Middle frontal gyrus (tissue), 1 donor: Measurements from ENCODE around the gene CREB1.
"Not testable (repeated sequence)": the region's sequence is repeated elsewhere in the genome, so short reads cannot be mapped to it uniquely, and the experiment has no call there.

ENCODE experiments used
- DNase-seq: peaks from one replicate; pipeline ENCODE4 v3.0.0-alpha.2; 2015; ENCODE audit warnings: low spot score; ENCODE audit errors: extremely low spot score

CREB1 gene

DNA sequence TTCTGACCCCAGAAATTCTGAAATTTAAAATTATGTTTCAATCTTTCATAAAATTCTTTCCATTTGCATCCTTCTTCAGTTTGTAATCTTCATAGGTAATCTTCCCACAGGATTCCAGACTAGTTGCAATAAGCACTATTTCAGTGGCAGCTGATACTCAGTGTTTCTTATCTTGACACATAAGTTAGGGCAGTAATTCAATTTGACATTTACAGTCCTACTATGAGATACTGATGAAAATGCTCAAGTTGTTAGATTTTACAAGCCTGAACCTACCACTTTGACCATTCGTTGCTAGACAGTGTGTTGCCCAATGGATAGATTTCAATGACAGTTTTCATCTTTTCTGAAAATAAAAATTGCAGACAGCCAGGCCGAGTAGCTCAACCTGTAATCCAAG lies 85.1 kb downstream of the CREB1 start:
- no peak for DNase-seq

DNA sequence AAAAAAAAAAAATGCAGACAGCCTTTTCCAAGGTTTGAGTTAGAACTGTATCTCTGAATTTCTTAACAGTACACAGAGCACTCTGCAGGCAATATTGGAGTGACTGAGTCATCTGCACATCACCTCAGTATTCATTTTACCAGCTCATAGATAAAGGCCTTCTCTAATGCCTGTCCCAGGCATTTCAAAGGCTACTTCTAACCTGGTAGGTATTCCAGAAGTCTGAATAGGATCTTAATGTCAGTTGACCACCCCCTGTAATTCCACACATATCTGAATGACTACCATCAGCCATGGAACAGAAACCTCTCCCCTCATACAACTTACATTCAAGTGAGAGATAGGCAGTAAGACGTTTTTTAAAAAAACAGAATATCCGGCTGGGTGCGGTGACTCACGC lies 86.4 kb downstream of the CREB1 start:
- DNase-seq: no peak

DNA sequence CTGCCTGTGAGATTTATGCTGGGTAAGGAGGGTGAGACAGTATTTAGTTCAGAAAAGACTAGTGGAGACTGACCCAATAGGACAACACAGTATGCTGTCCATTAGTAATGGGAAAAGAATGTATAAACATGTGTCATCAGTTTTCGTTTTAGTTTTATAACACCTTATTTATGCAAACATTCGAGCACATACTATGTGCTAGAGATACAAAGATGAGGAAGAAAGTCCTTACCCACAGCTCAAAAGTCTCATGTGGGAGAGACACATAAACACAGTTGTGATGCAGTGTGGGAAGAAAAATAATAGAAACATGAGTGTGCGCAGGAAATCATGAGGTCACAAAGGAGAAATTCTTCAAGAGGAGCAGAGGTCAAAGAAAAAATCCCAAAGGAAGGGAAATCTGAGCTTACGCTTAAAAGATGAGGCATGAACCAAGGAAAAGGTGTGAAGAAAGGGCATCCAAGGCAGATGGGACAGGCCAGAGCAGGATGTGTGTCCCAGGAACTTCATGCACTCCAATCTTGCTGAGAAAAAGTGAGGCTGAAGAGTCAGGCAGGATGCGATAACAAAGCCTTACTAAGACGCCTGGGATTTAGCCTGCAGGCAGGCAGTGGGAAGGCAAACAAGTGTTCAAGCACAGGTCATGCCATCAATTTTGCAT lies 87.4 kb downstream of the CREB1 start:
- no peak for DNase-seq

DNA sequence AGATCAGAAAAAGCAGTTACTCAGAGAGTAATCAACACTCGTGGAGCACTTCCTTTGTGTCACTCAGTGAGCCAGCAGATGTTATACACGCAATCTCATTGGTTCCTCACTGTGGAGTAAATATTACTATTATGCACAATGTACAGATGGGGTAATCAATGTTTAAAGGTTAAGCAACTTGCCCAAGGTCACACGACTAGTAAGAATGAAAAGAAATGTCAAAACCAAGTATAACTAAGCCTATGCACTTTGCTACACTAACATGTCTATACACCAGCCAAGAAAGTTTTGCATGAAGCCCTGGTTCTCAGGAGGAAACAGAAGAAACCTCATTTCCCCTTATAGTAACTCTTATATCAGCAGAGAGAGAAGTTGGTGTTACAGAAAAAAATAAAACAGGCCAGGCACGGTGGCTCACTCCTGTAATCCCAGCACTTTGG lies 90.0 kb downstream of the CREB1 start:
- DNase-seq: no peak

DNA sequence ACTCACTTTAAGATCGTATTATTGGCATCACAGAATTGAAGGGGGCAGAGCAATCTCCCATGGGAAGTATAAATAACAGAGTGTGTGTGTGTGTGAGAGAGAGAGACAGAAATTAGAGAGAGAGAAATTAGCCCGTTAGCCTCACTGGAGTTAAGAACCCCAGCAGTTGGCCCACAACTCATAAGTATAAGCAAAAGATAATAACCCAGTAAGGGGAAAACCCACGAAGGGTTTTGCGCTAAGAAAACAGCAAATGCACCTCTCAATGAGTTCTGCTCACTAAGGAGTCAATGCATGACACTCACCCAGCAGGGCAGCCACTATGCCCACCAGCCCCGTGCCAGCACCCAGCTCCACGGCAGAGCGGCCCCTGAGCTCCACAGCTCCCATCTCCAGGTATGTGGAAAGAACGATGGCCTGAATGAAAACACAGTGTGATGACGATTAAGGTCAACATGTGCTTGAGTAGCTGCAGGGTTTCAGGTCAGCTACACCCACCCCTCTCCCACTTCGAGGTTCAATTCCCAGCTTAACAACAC lies 91.8 kb downstream of the CREB1 start:
- DNase-seq: no peak

DNA sequence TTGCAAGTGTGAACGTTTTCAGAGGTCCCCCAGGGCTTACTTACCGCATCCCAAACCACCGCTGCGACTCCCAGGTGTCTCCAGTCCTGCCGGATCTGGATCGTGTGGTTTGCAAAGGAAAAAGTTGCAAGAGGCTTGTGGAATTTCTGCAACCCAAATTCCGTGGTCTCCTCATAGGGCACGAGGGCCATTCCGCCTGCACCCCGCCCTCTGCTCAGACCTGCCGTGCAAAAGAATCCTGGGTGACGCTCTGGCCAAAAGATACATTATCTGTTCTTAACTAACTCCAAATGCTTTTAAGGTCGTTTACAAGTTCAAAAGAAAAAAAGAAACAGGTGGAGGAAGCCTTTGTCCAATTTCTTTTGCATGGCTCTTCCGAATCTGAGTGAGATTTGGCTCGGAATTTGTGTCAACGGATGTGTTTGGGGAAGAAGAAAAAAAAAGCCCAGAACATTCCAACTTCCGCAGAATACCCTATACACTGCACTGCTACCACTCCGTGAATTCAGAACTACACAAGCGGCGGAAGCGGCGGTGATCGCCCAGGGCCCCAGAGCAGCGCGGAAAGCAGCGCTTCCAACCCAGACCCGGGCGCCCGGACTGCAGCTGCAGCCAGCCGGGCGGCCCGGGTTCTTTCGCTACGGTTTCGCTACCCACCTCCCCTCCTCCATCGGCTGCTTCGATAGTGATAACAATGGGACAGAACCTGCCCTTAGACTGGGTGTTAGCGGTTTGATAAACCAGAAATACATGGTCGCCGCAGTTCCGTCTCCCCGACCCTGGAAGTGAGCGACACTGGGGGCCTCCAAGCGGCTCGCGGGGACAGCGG lies 94.6 kb downstream of the CREB1 start:
- peak; percentile 48 for DNase-seq

DNA sequence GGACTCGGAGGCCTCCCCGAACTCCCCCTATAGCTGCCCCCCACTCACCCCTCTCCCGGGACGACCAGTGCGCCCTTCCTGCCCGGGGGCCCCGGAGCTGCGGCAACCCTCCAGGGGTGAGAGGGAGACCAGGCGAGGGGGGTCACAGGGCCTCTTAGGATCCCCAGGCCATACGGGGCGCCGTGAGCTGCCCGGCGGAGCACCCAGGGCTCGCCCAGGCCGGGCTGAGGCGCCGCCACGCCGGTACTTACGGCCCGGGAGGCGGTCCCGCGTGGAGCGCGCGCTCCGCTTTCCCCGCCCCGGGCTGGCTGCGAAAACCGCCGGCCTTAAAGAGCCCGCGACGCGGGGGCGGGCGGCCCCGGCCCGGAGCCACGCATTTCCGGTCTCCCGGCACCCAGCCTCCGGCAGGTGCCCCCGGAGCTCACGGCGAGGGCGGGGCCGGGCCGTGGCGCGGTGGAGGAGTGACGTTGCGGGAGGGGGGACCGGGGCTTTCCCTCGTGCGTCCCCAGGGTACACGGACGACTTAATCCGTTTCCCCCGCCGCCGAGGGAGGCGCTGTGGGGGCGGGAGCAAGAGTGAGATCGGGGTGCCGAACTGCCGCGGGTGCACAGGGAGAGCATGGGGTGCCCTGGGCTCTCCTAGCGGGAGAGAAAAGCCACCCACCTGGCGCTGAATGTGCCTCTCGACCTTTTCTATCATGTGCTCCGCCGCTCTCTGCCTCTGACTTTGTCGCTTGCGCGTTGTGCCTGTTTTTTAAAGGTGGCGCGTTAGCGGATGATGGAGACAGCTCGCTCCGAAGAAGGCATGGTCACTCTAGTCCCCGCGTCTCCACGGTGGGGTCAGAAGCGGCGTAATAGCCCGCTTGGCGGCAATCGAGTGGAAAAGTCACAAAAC lies 95.5 kb downstream of the CREB1 start, which contains the start of gene METTL21A:
METTL21A (minus strand) TSS at position 381 of the 894 bp plus-strand sequence. CDS start 1,019 bp downstream, outside the sequence.
- DNase-seq: peak; percentile 84

- no peak for DNase-seq
Observed at GRCh38 chr2:207629553-207629952, 99.8 kb downstream of the CREB1 start.

DNA sequence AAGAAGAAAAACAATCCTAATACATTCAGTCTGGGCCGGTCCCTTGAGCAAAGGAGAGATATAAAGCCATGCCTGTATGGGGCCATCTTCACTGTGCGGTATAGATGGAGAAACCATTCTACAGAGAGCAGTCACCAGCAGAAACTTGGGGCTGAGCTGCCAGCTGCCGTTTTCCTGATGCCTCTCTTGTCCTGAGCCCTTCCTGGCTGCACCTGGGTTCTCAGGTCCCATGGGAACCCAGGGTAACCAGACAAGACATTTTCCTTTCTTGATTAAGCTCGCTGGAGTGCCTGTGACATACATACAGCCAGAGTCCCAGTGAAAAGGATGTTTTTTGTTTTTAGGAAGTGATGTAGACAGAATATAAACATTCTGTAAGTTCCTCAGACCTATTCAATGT lies 100.7 kb downstream of the CREB1 start:
- no peak for DNase-seq

DNA sequence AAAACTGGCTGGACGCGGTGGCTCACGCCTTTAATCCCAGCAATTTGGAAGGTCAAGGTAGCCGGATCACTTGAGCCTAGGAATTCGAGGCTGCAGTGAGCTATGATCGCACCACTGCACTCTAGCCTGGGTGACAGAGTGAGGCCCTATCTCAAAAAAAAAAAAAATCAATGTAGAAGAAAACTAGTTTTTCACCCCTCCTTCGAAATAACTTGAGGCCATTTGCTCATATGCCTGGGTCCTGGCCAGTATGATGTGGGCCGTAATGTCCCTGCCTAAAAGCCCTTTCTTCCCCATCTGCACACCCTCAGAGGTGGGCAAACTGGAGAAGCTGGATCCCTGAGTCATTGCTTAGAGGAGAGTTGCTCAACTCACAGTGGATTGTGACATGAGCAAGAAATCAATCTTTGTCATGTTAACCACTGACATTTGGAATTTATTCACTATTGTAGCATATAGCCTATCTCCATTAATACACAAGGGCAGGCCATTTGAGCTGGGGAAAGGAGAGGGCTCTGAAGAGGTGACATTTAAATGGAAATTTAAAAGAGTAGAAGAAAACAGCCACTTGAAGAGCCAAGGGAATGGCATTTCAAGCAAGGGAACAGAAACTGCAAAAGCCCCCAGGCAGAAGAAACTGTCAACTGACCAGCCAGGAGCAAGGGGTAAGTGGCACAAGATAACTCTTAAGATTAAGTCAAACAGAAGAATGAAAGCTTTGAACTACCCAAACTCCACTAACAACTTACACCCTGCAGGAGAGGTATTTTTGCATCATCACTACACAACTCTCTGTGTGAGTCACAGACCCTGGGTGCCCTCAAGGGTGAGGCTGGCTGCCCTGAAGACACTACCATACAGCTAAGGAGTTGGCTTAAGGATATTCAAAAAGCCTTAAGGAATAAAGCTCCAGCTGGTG lies 103.1 kb downstream of the CREB1 start:
- DNase-seq: no peak

DNA sequence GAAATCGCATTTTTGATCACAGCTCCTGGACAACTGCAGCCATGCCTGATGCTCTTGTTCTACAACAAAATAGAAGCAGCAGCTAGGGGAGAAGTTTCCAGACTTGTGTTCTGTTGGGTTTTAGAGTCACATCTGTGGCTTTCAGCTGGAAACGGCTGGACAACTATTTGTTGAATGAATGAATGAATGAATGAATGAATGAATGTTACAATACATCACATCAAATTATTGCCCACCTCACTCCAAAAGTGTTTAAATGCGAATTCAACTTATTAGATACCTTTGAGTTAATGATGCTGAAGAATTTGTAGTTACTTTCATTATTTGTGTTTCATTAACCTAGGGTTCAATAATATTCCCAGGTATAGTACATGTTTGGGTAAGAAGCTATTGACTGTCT lies 103.9 kb downstream of the CREB1 start:
- DNase-seq: no peak

DNA sequence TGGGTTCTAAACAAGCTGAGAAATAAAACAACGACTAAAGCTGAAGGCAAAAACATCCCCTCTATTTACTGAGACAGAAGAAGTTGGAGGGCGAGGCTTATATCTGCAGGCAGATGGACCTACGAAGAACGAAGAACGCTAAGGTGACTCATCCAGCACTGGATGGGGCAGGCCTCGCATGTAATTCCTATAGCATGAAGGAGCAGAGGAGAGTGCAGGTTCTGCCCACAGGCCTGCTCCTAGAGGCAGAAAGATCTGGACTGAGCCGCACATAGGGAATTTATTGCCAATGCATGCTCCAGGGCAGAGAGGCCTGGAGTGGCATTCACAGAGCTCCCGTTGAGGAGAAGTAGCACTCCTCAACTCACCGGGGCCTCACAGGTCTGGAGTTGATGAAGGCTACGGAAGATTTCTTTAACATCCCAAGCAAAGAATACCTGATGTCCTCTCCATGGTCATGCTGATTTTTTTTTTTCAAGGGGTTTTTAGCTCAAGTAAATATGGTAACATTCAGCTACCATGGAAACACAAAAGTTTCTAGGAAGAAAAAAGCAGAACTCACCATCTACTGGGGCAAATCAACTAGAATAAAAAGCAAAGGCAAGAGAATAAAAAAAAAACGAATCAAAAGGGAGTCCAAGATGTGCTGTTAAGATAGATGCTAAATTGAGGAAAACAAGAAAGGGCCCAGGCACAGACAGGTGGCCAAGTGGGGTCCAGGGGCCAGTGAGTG lies 105.9 kb downstream of the CREB1 start:
- DNase-seq: no peak

- not testable (repeated sequence) for DNase-seq
Observed at GRCh38 chr2:207639288-207639687, 109.5 kb downstream of the CREB1 start.

- no peak for DNase-seq
Observed at GRCh38 chr2:207640160-207640559, 110.4 kb downstream of the CREB1 start.

DNA sequence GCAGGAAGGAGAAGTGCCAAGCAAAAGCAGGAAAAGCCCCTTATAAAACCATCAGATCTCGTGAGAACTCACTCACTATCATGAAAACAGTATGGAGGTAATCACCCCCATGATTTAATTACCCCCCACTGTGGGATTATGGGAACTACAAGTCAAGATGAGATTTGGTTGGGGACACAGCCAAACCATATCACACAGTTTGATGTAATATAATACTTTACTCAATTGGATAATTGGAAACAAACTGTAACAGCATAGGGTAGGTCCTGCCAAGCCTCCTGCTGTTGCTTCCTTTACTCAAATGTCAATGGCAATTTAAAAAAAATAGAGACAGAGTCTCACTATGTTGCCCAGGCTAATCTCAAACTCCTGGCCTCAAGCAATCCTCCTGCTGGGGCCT lies 110.9 kb downstream of the CREB1 start:
- no peak for DNase-seq

DNA sequence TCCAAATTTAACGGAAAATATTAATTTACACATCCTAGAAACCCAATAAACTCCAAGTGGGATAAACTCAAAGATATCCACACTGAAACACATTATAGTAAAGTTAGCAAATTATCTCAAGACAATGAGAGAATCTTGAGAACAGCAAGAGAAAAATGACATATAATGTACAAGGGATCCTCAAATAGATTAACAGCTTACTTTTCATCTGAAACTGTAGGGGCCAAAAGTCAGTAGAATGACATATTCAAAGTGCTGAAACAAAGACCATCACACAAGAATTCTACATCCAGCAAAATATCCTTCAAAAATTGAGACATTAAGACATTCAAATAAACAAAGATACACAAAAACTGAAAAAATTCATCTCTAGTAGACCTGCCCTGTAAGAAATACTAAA lies 114.1 kb downstream of the CREB1 start:
- no peak for DNase-seq

- not testable (repeated sequence) for DNase-seq
Observed at GRCh38 chr2:207646582-207646981, 116.8 kb downstream of the CREB1 start.
